Measurements from ENCODE around the gene C2orf42.
A peak's percentile ranks its signal among the peaks of the same experiment; 100 is the strongest.
"Not testable (repeated sequence)": the region's sequence is repeated elsewhere in the genome, so short reads cannot be mapped to it uniquely, and the experiment has no call there.

C2orf42 gene

GRCh38 chr2:70133491-70134322 is 57.1 kb downstream of the C2orf42 start:
- Mint-ChIP-seq H3K27me3 (no peaks in the 10 kb centered on the region), H3K36me3 (ENCODE audit: insufficient read depth) (peaks cover 32% of the 10 kb centered on the region), H3K4me3 (peak overlapping the region; percentile 77 to 82), H3K4me1 (ENCODE audit: low read depth in 2 of 2) (peaks cover 57 to 71% of the 10 kb centered on the region in 2 donors), H3K27ac (peak overlapping the region; percentile 95 to 98), H3K9me3 (no peaks in the 10 kb centered on the region)
- ATAC-seq (replicated peaks) (peak; percentile 36), DNase-seq (no peak)

DNA sequence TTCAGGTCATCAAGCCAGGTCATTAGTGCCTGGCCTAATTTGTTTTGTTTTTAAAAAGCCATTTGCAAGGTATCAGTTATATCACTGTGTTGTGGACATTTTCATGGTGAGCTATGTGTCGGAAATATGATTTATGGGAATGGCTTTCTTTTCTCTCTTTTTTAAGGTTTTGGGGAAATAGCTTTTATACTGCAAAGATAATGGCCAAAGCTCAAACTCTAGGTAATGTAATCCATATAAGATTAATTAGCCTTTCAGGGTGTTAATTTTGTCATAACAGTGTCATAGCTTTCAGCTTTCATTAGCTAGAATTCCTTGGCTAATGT is 57.7 kb downstream of the C2orf42 start:
- Mint-ChIP-seq H3K36me3 (ENCODE audit: insufficient read depth) (peaks cover 32% of the 10 kb centered on the region), H3K4me1 (ENCODE audit: low read depth in 2 of 2) (peaks cover 57 to 67% of the 10 kb centered on the region in 2 donors), H3K27me3 (no peaks in the 10 kb centered on the region), H3K27ac (peak overlapping the region; percentile 95 to 98), H3K9me3 (no peaks in the 10 kb centered on the region), H3K4me3 (peak overlapping the region; percentile 77 to 82)
- ATAC-seq (replicated peaks) (no peak), DNase-seq (no peak)

GRCh38 chr2:70132244-70133126 is 58.3 kb downstream of the C2orf42 start:
- peak overlapping the region; percentile 95 to 98 for H3K27ac Mint-ChIP-seq
- H3K4me3 Mint-ChIP-seq, result peak overlapping the region; percentile 77 to 82
- H3K36me3 Mint-ChIP-seq (ENCODE audit: insufficient read depth), result peaks cover 32% of the 10 kb centered on the region
- ATAC-seq (replicated peaks) (peak; percentile 42), DNase-seq (no peak)
- H3K27me3 Mint-ChIP-seq, result no peaks in the 10 kb centered on the region
- no peaks in the 10 kb centered on the region for H3K9me3 Mint-ChIP-seq
- H3K4me1 Mint-ChIP-seq (ENCODE audit: low read depth in 2 of 2), result peaks cover 51 to 61% of the 10 kb centered on the region in 2 donors

DNA sequence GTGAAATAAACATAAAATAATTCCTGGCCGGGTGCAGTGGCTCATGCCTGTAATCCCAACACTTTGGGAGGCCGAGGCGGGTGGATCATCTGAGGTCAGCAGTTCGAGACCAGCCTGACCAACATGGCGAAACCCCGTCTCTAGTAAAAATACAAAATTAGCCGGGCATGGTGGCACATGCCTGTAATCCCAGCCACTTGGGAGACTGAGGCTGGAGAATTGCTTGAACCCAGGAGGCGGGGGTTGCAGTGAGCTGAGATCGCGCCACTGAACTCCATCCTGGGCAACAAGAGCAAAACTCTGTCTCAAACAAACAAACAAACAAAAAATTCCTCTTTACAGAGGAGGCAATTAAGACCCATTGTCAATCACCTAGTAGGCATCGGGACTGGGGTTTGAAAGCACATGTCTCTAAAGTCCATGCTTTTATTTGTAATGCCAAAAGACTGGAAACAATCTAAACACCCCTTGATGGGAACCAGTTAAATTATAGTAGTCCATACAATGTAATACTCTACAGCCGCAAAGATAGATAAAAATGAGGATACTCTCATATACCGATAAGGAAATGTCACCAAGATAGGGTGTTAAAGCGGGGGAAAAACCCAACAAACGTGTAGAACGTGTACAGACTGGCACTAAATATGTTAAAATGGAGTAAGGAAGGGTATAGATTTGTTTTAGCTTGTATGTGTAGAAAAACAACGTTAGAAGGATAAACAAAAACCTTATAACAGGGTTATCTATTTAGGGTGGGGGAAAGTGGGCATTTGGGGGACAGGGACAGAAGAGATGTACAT is 59.3 kb downstream of the C2orf42 start:
- H3K9me3 Mint-ChIP-seq, result not testable (repeated sequence)

DNA sequence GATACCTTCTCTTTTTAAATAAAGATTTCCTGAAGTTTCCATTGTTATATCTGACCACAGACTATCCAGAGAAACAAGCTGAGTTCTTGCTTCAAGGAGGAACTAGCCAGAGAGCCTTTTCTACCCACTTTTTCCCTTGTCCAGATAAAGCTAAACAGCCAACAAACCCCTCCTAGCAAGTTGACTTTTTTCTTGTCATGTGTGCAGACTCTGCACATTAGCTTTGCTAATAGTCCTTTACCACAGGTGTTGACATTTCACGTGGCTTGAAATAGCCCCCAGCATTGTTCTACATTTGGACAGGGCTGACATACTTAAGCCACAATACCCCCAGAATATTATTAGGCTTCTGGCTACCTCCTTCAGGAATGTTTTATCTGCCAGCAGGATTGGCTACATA is 62.8 kb downstream of the C2orf42 start:
- no peak for ATAC-seq (replicated peaks)
- Mint-ChIP-seq H3K9me3 (no peaks in the 10 kb centered on the region), H3K4me1 (ENCODE audit: low read depth in 2 of 2) (peaks cover 48 to 55% of the 10 kb centered on the region in 2 donors), H3K27me3 (no peaks in the 10 kb centered on the region), H3K4me3 (no peak overlapping the region), H3K36me3 (ENCODE audit: insufficient read depth) (peaks cover 28% of the 10 kb centered on the region), H3K27ac (peak overlapping the region in 1 of 2 donors; percentile 35)
- no peak for DNase-seq

More for the DNA sequence above, 59.3 kb downstream of the C2orf42 start:
- Mint-ChIP-seq H3K4me3 (peak overlapping the region; percentile 77 to 82), H3K36me3 (ENCODE audit: insufficient read depth) (peaks cover 32% of the 10 kb centered on the region), H3K27ac (peak overlapping the region; percentile 95 to 98), H3K4me1 (ENCODE audit: low read depth in 2 of 2) (peaks cover 50 to 56% of the 10 kb centered on the region in 2 donors)
- H3K27me3 Mint-ChIP-seq, DNase-seq: not testable (repeated sequence)
- ATAC-seq (replicated peaks), result peak; percentile 32

GRCh38 chr2:70126413-70126812 is 64.4 kb downstream of the C2orf42 start:
- H3K9me3 Mint-ChIP-seq, result no peaks in the 10 kb centered on the region
- H3K27ac Mint-ChIP-seq, result peak overlapping the region; percentile 100
- peak overlapping the region; percentile 96 to 97 for H3K4me3 Mint-ChIP-seq
- ATAC-seq (replicated peaks) (no peak), DNase-seq (no peak)
- no peaks in the 10 kb centered on the region for H3K27me3 Mint-ChIP-seq
- peaks cover 28% of the 10 kb centered on the region for H3K36me3 Mint-ChIP-seq (ENCODE audit: insufficient read depth)
- H3K4me1 Mint-ChIP-seq (ENCODE audit: low read depth in 2 of 2), result peaks cover 44 to 58% of the 10 kb centered on the region in 2 donors

DNA sequence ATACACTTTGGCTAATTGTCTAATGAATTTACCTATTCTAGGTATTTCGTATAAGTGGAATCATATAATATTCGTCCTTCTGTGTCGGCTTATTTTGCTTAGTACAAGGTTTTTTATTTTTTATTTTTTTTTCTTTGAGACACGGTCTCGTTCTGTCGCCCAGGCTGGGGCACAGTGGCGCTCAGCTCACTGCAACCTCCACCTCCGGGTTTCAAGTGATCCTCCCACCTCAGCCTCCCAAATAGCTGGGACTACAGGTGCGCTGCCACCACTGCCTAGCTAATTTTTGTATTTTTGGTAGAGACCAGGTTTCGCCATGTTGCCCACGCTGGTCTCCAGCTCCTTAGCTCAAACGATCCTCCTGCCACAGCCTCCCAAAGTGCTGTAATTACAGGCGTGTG is 65.3 kb downstream of the C2orf42 start:
- Mint-ChIP-seq H3K27ac (peak overlapping the region; percentile 100), H3K36me3 (ENCODE audit: insufficient read depth) (peaks cover 30% of the 10 kb centered on the region), H3K4me3 (peak overlapping the region; percentile 96 to 97), H3K4me1 (ENCODE audit: low read depth in 2 of 2) (peaks cover 44 to 63% of the 10 kb centered on the region in 2 donors), H3K9me3 (no peaks in the 10 kb centered on the region), H3K27me3 (no peaks in the 10 kb centered on the region)
- DNase-seq, result no peak
- no peak for ATAC-seq (replicated peaks)

DNA sequence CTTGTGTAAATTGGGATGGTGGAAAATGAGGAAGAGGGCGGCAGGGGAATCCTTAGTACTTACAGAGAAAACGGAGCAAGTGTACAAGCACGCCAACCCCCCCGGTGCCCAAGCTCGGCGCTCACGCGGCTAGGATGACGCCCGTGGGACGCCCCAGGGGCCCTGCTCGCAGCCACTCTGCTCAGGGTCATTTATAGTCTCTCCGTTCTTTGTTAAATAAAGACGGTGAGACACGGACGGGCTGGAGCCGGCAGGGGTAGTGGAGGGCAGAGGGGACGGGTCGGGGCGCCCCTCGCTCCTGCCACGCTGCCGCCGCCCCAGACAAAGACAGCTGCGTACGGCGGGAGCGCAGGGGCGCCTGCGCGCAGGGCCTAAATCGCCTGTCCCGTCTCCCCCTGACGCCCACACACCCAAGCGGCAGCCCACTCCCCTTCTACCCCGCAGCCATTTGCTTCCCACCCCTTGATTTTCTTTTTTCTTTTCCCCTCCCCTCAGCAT is 65.8 kb downstream of the C2orf42 start:
- H3K4me3 Mint-ChIP-seq, result peak overlapping the region; percentile 96 to 97

GRCh38 chr2:70123829-70124116 is 67.0 kb downstream of the C2orf42 start:
- DNase-seq (no peak), ATAC-seq (replicated peaks) (no peak)
- Mint-ChIP-seq H3K4me3 (peak overlapping the region; percentile 96 to 97), H3K36me3 (ENCODE audit: insufficient read depth) (peaks cover 30% of the 10 kb centered on the region), H3K27ac (peak overlapping the region; percentile 100), H3K9me3 (no peaks in the 10 kb centered on the region), H3K4me1 (ENCODE audit: low read depth in 2 of 2) (peaks cover 44 to 64% of the 10 kb centered on the region in 2 donors), H3K27me3 (no peaks in the 10 kb centered on the region)

More for the DNA sequence above, 65.8 kb downstream of the C2orf42 start:
- H3K36me3 Mint-ChIP-seq (ENCODE audit: insufficient read depth), result peaks cover 30% of the 10 kb centered on the region
- ATAC-seq (replicated peaks) (peak; percentile 66), DNase-seq (peak; percentile 60 to 69 (median 60))
- peak overlapping the region; percentile 100 for H3K27ac Mint-ChIP-seq
- H3K4me1 Mint-ChIP-seq (ENCODE audit: low read depth in 2 of 2), result peaks cover 43 to 60% of the 10 kb centered on the region in 2 donors
- H3K9me3 Mint-ChIP-seq, result no peaks in the 10 kb centered on the region
- H3K27me3 Mint-ChIP-seq, result no peaks in the 10 kb centered on the region

- no peak for ATAC-seq (replicated peaks)
- Mint-ChIP-seq H3K36me3 (ENCODE audit: insufficient read depth) (peaks cover 30% of the 10 kb centered on the region), H3K27ac (peak overlapping the region; percentile 100), H3K4me3 (peak overlapping the region; percentile 96 to 97), H3K9me3 (no peaks in the 10 kb centered on the region), H3K27me3 (no peaks in the 10 kb centered on the region), H3K4me1 (ENCODE audit: low read depth in 2 of 2) (peaks cover 45 to 66% of the 10 kb centered on the region in 2 donors)
- no peak for DNase-seq
Observed at GRCh38 chr2:70123051-70123828, 67.6 kb downstream of the C2orf42 start.

- Mint-ChIP-seq H3K4me1 (ENCODE audit: low read depth in 2 of 2) (peaks cover 44 to 66% of the 10 kb centered on the region in 2 donors), H3K27me3 (no peaks in the 10 kb centered on the region), H3K27ac (peak overlapping the region; percentile 100), H3K9me3 (no peaks in the 10 kb centered on the region), H3K4me3 (peak overlapping the region; percentile 96 to 97), H3K36me3 (ENCODE audit: insufficient read depth) (peaks cover 30% of the 10 kb centered on the region)
- ATAC-seq (replicated peaks), result no peak
- no peak for DNase-seq
Observed at GRCh38 chr2:70122470-70122869, 68.3 kb downstream of the C2orf42 start.

- DNase-seq (no peak), ATAC-seq (replicated peaks) (no peak)
- H3K36me3 Mint-ChIP-seq (ENCODE audit: insufficient read depth), result peaks cover 30% of the 10 kb centered on the region
- H3K27ac Mint-ChIP-seq, result peak overlapping the region; percentile 26 to 76
- peak overlapping the region in 1 of 2 donors; percentile 47 for H3K4me3 Mint-ChIP-seq
- H3K27me3 Mint-ChIP-seq, result no peaks in the 10 kb centered on the region
- H3K9me3 Mint-ChIP-seq, result no peaks in the 10 kb centered on the region
- H3K4me1 Mint-ChIP-seq (ENCODE audit: low read depth in 2 of 2), result peaks cover 41 to 66% of the 10 kb centered on the region in 2 donors
Observed at GRCh38 chr2:70121627-70122372, 69.0 kb downstream of the C2orf42 start.
